ENCODE data around the gene SLC39A1. TPM values are rescaled to one million over a fixed set of nuclear protein-coding genes. Genes with fewer than 3 reads are reported as not detected.
"Not testable (repeated sequence)": the region's sequence is repeated elsewhere in the genome, so short reads cannot be mapped to it uniquely, and the experiment has no call there.

SLC39A1 gene
- polyA plus RNA-seq, 3 donors: 86.3 to 94.0 (median 87.2) TPM

GRCh38 chr1:153910560-153910959 lies 52.8 kb downstream of the SLC39A1 start:
- DNase-seq: not testable (repeated sequence)

Other genes starting within 250 kb of the SLC39A1 start
- 100 to 1,000 TPM; 103 to 160 (median 134) TPM for gene INTS3, start 235.5 kb downstream of the SLC39A1 start, polyA plus RNA-seq (ENCODE audit: insufficient read length in 3 of 3)
- 10 to 100 TPM; 36.4 to 44.4 (median 40.0) TPM for gene SLC27A3, start 188.1 kb downstream of the SLC39A1 start, polyA plus RNA-seq (ENCODE audit: insufficient read length in 3 of 3)
- 10 to 100 TPM; 25.5 to 38.5 (median 34.4) TPM for gene GATAD2B, start 40.6 kb downstream of the SLC39A1 start, polyA plus RNA-seq (ENCODE audit: insufficient read length in 3 of 3)
- 10 to 100 TPM; 36.8 to 50.1 (median 49.5) TPM for gene DENND4B, start 16.8 kb downstream of the SLC39A1 start, polyA plus RNA-seq (ENCODE audit: insufficient read length in 3 of 3)
- gene CRTC2, start 4.9 kb downstream of the SLC39A1 start, polyA plus RNA-seq (ENCODE audit: insufficient read length in 3 of 3): 10 to 100 TPM; 40.9 to 57.5 (median 55.0) TPM
- gene CREB3L4, start 4.4 kb upstream of the SLC39A1 start, polyA plus RNA-seq (ENCODE audit: insufficient read length in 3 of 3): 10 to 100 TPM; 32.1 to 43.2 (median 42.6) TPM
- gene JTB, start 14.1 kb upstream of the SLC39A1 start, polyA plus RNA-seq (ENCODE audit: insufficient read length in 3 of 3): 100 to 1,000 TPM; 103 to 125 (median 103) TPM
- gene RAB13, start 22.8 kb upstream of the SLC39A1 start, polyA plus RNA-seq (ENCODE audit: insufficient read length in 3 of 3): 100 to 1,000 TPM; 153 to 184 (median 182) TPM
- gene RPS27, start 27.2 kb upstream of the SLC39A1 start, polyA plus RNA-seq (ENCODE audit: insufficient read length in 3 of 3): 1,000 to 10,000 TPM; 2,710 to 3,426 (median 2,811) TPM
- under 1 TPM; 0.06 to 0.30 (median 0.16) TPM for gene NUP210L, start 191.5 kb upstream of the SLC39A1 start, polyA plus RNA-seq (ENCODE audit: insufficient read length in 3 of 3)
- 100 to 1,000 TPM; 266 to 285 (median 281) TPM for gene TPM3, start 228.6 kb upstream of the SLC39A1 start, polyA plus RNA-seq (ENCODE audit: insufficient read length in 3 of 3)
- gene CFAP141, start 242.8 kb upstream of the SLC39A1 start, polyA plus RNA-seq (ENCODE audit: insufficient read length in 3 of 3): not detected

Data from renal pelvis (tissue), 4 donors.